Measurements from ENCODE around the gene IL3RA.

GRCh38 chrX:1419545-1420355, 83.2 kb downstream of the IL3RA start:
- no peak for TF ChIP-seq CTCF (IDR thresholded peaks at IDR 0.05; ENCODE audit: low read depth, low read length, missing input control)
- no peak for TF ChIP-seq YY1 (IDR thresholded peaks at IDR 0.05)
- no peak for TF ChIP-seq TAF1 (conservative IDR thresholded peaks at IDR 0.05)
- no peak for TF ChIP-seq MAX (IDR thresholded peaks at IDR 0.05)
- no peak for TF ChIP-seq ZBTB33 (IDR thresholded peaks at IDR 0.05)
- TF ChIP-seq SP1 (IDR thresholded peaks at IDR 0.05), result no peak
- TF ChIP-seq ATF3 (IDR thresholded peaks at IDR 0.05), result no peak
- TF ChIP-seq JUND (IDR thresholded peaks at IDR 0.05), result no peak
